GM18526 (cell line): Measurements from ENCODE around the gene COL11A2.

Experiments
- POLR2A ChIP-seq: IDR thresholded peaks from 3 replicates; pipeline ENCODE4 v1.6.1; 2011; ENCODE audit not compliant: insufficient read length; ENCODE audit errors: extremely low read depth

The COL11A2 gene

DNA sequence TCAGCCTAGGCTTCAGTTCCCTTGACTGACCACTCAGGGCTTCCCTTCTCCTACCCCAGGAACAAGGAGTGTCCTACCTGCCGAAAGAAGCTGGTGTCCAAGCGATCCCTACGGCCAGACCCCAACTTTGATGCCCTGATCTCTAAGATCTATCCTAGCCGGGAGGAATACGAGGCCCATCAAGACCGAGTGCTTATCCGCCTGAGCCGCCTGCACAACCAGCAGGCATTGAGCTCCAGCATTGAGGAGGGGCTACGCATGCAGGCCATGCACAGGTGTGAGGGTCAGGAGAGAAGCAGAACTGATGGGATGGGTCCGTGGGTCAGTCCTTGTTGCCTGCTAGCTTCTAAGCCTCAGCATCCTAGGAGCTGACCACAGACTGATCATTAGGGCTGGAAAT lies 17.6 kb upstream of the COL11A2 start:
- no peak for TF ChIP-seq POLR2A

DNA sequence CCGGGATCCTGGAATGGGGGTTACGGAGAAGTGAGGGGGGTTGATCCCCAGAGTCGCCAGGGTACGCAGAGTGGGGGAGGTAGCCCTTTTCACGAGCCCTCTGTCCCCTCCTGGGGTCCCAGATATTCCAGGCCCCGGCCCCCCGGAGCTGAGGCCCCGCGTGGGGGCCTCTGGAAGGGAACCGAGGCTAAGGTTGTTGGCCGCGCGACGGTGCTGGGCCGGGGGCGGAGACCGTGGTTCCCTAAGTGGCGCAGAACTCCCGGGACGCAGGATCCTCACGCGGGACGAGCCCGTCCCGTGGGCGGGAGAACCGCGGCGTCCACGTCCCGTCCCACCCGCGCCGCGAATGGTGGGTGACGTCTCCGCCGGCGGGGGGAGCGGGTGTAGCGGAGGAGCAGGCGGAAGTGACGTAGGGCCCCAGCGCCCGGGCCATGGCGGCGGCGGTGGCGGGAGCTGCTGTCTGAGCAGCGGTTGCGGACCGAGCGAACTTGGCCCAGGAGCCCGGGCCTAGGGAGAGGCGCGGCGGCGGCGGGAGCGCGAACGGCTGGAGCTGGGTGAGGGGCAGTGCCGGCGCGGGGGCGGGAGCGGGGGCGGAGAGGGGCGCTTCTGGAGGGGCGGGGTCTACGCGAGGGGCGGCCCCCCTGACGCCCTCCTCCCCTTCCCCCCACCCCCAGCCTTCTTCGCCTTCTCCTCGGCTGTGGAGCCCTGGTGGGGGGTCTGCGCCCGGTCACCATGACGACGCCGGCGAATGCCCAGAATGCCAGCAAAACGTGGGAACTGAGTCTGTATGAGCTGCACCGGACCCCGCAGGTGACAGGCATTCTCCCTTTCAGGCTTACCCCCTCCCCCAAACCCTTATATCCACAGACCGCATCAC lies 16.1 kb upstream of the COL11A2 start, which contains the start of gene RING1:
RING1 (plus strand) TSS at position 410 of the 877 bp plus-strand sequence; CDS start at position 733, 323 bp downstream.
- TF ChIP-seq POLR2A = peak; percentile 93

GRCh38 chr6:33207552-33208090 lies 15.4 kb upstream of the COL11A2 start:
- no peak for TF ChIP-seq POLR2A

GRCh38 chr6:33206864-33207551 lies 14.7 kb upstream of the COL11A2 start:
- TF ChIP-seq POLR2A = no peak

DNA sequence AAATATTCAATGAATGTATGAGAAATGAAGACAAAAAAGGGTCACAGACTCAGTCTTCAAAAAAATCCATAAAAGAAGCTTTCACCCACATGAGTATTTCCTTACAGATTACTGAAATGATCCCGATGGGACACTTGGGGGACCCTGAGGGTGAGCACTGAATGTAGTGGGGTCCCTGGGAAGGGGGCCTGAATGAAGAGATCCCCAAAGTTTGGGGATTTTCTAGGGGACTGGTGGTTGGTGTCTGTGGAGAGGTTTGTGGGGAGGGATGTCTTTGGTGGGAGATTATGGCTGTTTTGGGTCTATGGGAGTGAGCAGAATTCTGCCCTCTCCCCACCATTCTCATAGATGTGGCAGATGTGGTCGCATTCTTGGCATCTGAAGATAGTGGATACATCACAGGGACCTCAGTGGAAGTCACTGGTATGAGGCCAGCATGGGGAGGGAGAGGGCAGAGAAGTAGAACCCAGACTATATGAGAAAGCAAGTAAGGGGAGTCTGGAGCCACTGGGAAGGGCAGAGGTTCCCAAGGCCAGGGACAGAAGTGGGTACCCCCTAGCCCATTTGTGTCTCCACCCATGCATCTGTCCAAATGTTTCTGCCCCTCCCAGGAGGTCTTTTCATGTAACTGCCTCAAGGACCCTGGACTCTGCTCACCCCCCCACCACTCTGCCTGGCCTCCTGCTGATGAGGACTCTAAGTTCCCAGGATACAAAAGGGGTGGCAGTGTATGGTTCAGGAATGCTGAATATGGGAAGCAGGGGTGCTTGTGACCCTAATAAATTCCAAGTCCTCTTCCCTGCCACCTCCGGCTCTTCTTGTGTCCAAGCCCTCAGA lies 14.0 kb upstream of the COL11A2 start:
- no peak for TF ChIP-seq POLR2A

GRCh38 chr6:33205191-33206026 lies 13.1 kb upstream of the COL11A2 start:
- TF ChIP-seq POLR2A = no peak

DNA sequence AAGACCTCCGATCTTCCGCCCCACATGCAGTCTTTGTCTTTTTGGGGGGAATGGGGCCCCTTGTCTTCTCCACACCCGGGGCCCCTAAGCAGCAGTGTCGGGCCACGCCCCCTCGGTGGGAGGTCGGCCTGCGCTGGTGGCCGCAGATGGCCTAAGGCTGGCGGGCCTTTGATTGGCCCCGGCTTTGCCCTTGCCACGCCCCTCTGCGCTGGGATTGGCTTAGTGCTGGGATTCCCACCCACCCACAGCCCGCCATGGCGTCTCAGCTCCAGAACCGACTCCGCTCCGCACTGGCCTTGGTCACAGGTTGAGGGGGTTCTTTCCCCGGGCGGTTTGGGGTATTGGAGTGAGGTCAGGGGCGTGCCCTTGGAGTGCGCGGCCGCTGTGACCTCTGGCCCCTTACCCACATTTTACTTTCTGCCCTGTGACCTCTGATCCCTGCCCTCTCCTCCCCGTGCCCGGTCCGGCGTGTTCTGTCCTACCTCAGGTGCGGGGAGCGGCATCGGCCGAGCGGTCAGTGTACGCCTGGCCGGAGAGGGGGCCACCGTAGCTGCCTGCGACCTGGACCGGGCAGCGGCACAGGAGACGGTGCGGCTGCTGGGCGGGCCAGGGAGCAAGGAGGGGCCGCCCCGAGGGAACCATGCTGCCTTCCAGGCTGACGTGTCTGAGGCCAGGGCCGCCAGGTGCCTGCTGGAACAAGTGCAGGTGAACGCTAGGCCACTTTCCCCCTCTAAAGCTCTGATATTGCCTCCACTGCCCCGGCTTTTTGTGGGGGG lies 12.3 kb upstream of the COL11A2 start, which contains the start of gene HSD17B8:
HSD17B8 (plus strand) TSS at position 241 of the 776 bp plus-strand sequence; CDS start at position 255, 14 bp downstream.
- TF ChIP-seq POLR2A = peak; percentile 58

DNA sequence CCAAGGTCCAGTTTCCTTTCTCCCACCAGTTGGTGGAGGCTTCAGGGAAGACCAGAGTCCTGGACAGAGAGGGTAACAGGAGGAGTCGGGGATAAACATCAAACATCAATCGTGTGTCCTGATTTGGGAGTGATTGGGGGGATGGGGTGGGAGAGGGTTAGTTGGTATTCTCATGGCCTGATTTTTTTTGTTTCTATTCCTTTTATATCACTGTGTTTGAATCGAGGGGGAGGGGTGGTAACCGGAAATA lies 11.8 kb upstream of the COL11A2 start:
- no peak for TF ChIP-seq POLR2A

DNA sequence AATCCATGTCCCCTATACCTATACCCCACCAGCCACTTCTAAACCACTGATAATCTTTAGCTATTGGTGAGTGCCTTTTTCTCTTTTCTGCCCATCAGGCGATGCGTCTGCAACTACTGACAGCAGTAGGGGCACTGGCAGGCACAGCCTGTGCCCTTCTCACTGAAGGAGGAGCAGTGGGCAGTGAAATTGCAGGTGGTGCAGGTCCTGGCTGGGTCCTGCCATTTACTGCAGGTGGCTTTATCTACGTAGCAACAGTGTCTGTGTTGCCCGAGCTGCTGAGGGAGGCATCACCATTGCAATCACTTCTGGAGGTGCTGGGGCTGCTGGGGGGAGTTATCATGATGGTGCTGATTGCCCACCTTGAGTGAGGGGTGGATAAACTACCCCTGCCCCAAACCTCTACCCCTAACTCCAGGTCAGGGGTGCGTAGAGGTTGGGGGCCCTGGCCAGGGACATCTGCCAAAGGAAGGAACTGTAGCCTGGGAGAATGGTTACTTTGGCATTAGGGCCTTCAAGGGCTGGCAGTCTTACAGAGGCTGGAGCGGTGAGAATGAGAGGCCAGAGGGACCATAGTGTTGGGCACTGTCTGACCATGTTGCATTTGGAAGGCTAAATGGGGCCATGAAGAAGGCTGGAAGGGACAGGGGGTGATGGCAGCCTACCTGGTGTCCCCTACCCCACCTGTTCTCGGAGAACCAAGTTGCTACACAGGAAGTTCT lies 11.3 kb upstream of the COL11A2 start:
- TF ChIP-seq POLR2A = no peak

- no peak for TF ChIP-seq POLR2A
These were observed 10.5 kb upstream of the COL11A2 start for GRCh38 chr6:33202799-33203198.

- TF ChIP-seq POLR2A = no peak
These were observed 9.7 kb upstream of the COL11A2 start for GRCh38 chr6:33201935-33202334.

GRCh38 chr6:33201147-33201545 lies 8.9 kb upstream of the COL11A2 start:
- no peak for TF ChIP-seq POLR2A
